GM13976 (cell line): ENCODE results near the gene GNAQ.

Experiments used
- DNase-seq: peaks from one replicate; pipeline ENCODE4 v3.0.0; 2012; ENCODE audit warnings: low spot score
- in situ Hi-C: fragments of 300-500 bp; cut with MboI; formaldehyde crosslinking; loops from one replicate; pipeline ENCODE4 v1.12.0; 2022; ENCODE audit warnings: low sequenced_read_pairs, mixed read lengths, inconsistent platforms; ENCODE audit not compliant: unreplicated experiment
- TF ChIP-seq, protein P1 (sequence below): IDR thresholded peaks from 2 replicates; pipeline ENCODE4 v1.5.1; 2012; ENCODE audit warnings: borderline replicate concordance, mild to moderate bottlenecking; ENCODE audit not compliant: insufficient read depth; ENCODE audit errors: extremely low read depth, missing control alignments, control extremely low read depth

GNAQ gene

DNA sequence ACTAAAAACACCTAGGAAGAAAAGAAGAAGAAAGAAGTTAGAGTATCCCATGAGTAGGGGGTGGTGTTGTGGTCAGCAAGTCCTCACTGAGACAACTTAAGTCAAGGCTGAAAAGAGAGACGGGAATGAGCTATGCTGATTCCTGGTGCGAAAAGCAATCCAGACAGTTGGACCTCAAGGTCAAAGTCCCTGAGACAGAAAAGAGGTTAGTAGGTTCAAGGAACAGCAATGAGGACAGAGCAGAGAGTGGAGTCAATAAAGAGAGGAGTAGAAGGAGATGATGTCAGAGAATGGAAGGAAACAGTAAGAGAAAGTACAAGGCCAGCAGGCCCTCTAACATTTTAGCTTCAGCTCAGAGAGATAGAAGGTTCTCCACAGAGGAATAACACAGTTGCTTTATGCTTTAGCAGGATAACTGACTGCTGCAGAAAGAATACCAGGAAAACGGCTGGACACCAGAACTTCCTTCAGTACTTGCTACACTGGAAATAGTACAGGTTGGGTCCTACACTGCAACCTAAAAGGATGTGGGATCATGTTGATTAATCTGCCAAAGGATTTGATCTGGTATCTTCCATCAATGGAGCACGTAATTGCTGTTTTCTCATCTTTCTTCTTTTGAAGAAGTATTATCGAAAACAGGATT is 43.6 kb downstream of the GNAQ start:
- no peak for DNase-seq
- TF ChIP-seq, protein P1, sequence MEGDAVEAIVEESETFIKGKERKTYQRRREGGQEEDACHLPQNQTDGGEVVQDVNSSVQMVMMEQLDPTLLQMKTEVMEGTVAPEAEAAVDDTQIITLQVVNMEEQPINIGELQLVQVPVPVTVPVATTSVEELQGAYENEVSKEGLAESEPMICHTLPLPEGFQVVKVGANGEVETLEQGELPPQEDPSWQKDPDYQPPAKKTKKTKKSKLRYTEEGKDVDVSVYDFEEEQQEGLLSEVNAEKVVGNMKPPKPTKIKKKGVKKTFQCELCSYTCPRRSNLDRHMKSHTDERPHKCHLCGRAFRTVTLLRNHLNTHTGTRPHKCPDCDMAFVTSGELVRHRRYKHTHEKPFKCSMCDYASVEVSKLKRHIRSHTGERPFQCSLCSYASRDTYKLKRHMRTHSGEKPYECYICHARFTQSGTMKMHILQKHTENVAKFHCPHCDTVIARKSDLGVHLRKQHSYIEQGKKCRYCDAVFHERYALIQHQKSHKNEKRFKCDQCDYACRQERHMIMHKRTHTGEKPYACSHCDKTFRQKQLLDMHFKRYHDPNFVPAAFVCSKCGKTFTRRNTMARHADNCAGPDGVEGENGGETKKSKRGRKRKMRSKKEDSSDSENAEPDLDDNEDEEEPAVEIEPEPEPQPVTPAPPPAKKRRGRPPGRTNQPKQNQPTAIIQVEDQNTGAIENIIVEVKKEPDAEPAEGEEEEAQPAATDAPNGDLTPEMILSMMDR = no peak
- in situ Hi-C loops = no loop called here

DNA sequence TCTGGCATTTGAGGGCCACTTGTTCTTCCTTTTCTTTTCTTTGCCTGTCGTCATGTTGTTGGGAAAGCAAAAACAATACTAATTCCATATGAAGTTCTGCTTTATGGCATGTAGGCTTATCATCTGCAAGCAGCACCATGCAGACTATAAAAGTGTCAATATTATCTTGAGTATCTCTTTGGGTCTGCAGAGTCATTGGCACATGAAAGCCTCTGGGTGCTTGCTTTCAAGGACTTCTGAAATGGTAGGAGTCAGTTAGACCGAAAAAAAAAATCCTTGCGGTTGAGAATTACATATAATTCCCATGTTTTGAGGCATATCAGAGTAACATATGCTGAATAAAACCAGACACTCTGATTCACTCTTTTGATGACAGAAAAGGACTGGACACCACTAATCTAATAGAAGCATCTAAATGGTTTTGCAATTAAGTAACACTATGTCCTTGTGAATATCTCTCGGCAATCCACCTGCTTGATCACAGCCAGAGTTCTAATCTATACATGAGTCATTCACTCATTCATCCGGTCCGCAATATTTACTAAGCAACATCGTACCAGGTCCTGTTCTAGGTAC is 44.4 kb downstream of the GNAQ start:
- no peak for DNase-seq
- TF ChIP-seq, protein P1 = no peak
- in situ Hi-C loops = no loop called here

DNA sequence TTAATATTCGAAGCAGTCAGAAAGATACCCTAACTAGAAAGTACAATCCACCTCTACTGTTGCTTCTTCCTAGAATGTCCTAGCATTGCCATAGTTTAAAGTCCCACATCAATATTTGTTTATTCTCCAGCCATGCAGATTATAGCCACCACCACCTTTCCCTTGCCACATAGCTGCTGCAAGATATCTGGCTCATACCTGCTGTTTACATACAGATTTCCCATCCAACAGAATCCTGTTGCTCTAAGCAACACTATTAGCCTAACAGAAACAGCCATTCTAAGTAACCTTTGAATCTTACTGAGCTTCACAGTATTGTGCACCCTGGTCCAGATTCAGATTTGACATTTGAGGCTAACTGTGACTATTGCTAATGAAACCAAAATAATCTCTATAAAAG is 45.6 kb downstream of the GNAQ start:
- in situ Hi-C loops = no loop called here
- TF ChIP-seq, protein P1 = no peak

DNA sequence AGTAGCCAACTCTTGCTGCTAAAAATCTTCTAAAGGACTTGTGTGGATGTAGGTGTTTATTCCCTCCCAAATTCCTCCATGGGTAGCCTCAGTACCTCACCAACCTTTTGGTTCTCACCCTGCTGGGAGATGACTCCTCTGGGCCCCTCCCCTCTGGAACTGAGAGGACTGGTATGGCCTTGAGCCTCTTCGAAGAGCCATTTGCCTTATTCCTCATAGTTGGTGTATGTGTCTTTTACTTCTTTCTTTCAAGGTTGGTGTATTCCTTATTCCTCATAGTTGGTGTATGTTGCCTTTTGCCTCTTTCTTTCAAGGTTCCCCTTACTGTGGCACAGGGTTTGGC is 48.3 kb downstream of the GNAQ start:
- TF ChIP-seq, protein P1 = no peak
- in situ Hi-C loops = no loop called here
- no peak for DNase-seq

More for the DNA sequence above, 45.6 kb downstream of the GNAQ start:
- DNase-seq = no peak

DNA sequence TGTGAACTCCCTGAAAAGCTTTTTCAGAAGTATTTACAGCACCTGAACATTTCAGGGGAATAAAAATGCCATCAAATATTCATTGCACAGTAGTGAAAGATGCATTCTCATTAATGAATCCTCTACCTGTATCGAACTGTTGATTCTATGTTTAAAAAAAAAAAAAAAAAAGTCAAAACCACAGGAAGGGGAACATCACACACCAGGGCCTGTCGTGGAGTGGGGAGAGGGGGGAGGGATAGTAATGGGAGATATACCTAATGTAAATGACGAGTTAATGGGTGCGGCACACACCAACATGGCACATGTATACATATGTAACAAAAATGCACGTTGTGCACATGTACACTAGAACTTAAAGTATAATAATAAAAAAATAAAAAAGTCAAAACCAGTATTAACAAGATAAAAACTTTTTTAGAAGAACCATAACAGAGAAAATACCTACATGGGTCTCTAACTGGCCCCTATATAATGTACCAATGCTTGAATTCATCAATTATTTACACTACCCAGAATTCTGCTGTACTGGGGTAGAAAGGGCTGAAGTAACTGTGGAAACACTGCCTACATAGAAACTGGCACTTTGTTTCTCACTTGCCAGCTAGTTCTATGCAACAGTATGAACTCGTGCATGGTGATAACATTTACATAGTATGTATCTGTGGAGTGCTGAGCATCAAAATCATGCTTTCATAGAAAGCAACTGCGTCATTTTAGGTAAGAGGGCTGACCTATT is 48.9 kb downstream of the GNAQ start:
- TF ChIP-seq, protein P1 = no peak
- no peak for DNase-seq
- in situ Hi-C loops = no loop called here

DNA sequence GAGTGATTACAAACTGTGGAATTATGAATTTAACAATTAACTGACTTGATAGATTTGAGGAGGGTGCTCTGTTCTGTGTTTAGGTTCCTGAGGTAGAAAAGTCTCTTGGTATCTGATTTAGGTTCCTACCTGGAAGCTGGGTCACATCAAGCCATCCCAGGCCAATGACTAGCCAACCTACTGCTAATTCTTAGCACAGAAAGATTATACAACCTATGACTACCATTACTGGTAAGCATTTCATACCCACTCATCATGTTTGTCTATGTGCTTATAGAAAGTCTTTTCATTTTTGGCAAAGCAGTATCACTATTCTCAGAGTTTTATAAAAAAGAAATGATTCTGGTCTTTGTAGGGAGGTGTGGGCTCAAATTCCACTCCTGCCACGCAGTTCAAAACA is 49.7 kb downstream of the GNAQ start:
- TF ChIP-seq, protein P1 = no peak
- DNase-seq = no peak
- in situ Hi-C loops = no loop called here
